K562 (cell line): ENCODE data around the gene LPIN1. TPM values are rescaled to one million over a fixed set of nuclear protein-coding genes. Genes with fewer than 3 reads are reported as not detected.

Experiments used
- CBX1 ChIP-seq: sonication (generic); IDR thresholded peaks from 2 replicates; pipeline ENCODE4 v1.6.1; 2016; ENCODE audit warnings: antibody characterized with exemption, low read depth, mild to moderate bottlenecking
- E2F1 ChIP-seq: sonication (generic); formaldehyde crosslinking; IDR thresholded peaks from 2 replicates; pipeline ENCODE4 v1.8.1; 2023; ENCODE audit warnings: mild to moderate bottlenecking, missing genetic modification reagents, moderate library complexity
- ETV6 ChIP-seq, 3 experiments: fragments of 150-350 bp in 1 of 3; sonication (generic) in 1 of 3; formaldehyde crosslinking in 1 of 3; IDR thresholded peaks; 2 replicates each; pipeline versions ENCODE4 v1.6.1 to v1.8.0; 2014 to 2022; ENCODE audit warnings: borderline replicate concordance in 2 of 3, low read depth in 2 of 3, antibody characterized with exemption in 1 of 3, low read length in 1 of 3, mild to moderate bottlenecking in 1 of 3, missing genetic modification reagents in 1 of 3
- EWSR1 ChIP-seq: fragments of 450-650 bp; IDR thresholded peaks from 2 replicates; pipeline ENCODE4 v1.6.1; 2018; ENCODE audit warnings: borderline replicate concordance, mild to moderate bottlenecking, low read depth, moderate library complexity; ENCODE audit not compliant: partially characterized antibody
- FOXP4 ChIP-seq: sonication (generic); formaldehyde crosslinking; IDR thresholded peaks from 2 replicates; pipeline ENCODE4 v1.8.0; 2022; ENCODE audit warnings: mild to moderate bottlenecking, missing genetic modification reagents, borderline replicate concordance
- GABPB1 ChIP-seq: sonication (generic); formaldehyde crosslinking; IDR thresholded peaks from 2 replicates; pipeline ENCODE4 v1.8.0; 2022; ENCODE audit warnings: mild to moderate bottlenecking, missing genetic modification reagents
- HOMEZ ChIP-seq: fragments of 250-450 bp; sonication (Bioruptor Pico); IDR thresholded peaks from 2 replicates; pipeline ENCODE4 v1.4.0; 2020; ENCODE audit warnings: mild to moderate bottlenecking, moderate library complexity
- IRF9 ChIP-seq: fragments of 450-650 bp; IDR thresholded peaks from 2 replicates; pipeline ENCODE4 v1.6.1; 2016; ENCODE audit warnings: missing biosample characterization, missing genetic modification characterization
- KAT7 ChIP-seq: sonication (generic); formaldehyde crosslinking; IDR thresholded peaks from 2 replicates; pipeline ENCODE4 v1.8.0; 2022; ENCODE audit warnings: missing genetic modification reagents, mild to moderate bottlenecking, borderline replicate concordance
- MAX ChIP-seq: sonication (generic); formaldehyde crosslinking; IDR thresholded peaks from 2 replicates; pipeline ENCODE4 v1.9.0; 2022; ENCODE audit warnings: mild to moderate bottlenecking, missing genetic modification reagents
- MNT ChIP-seq, 2 experiments: fragments of 450-650 bp; conservative IDR thresholded peaks; 2 replicates each; pipeline ENCODE4 v1.6.1; 2017; ENCODE audit warnings: mild to moderate bottlenecking in 2 of 2, moderate library complexity in 2 of 2
- NFIX ChIP-seq: fragments of 250-450 bp; sonication (Bioruptor Pico); IDR thresholded peaks from 2 replicates; pipeline ENCODE4 v1.4.0; 2020; ENCODE audit warnings: low read depth, mild to moderate bottlenecking, moderate library complexity
- NR2C2 ChIP-seq, 2 experiments: fragments of 200-800 bp in 1 of 2; sonication (Bioruptor generic) in 1 of 2; sonication (generic) in 1 of 2; formaldehyde crosslinking in 1 of 2; IDR thresholded peaks; 2 replicates each; pipeline versions ENCODE4 v1.6.1 to v1.8.0; 2016 to 2022; ENCODE audit warnings: mild to moderate bottlenecking in 1 of 2, missing compliant biosample characterization in 1 of 2, missing genetic modification characterization in 1 of 2, missing genetic modification reagents in 1 of 2
- RB1 ChIP-seq: fragments of 450-650 bp; IDR thresholded peaks from 2 replicates; pipeline ENCODE4 v1.6.1; 2017; ENCODE audit warnings: low read depth, mild to moderate bottlenecking
- SMARCE1 ChIP-seq: fragments of 450-650 bp; IDR thresholded peaks from 2 replicates; pipeline ENCODE4 v1.7.1; 2016; ENCODE audit warnings: mild to moderate bottlenecking
- ZFX ChIP-seq: sonication (generic); formaldehyde crosslinking; IDR thresholded peaks from 2 replicates; pipeline ENCODE4 v1.8.0; 2022; ENCODE audit warnings: mild to moderate bottlenecking, missing genetic modification reagents, moderate library complexity
- polyA plus RNA-seq, 8 experiments: library from polyadenylated mRNA; depleted of rRNA in 4 of 8; stranded (reverse) in 5 of 8; unstranded in 3 of 8; fragments of >200 nt; fragmentation: Nextera tagmentation in 2 of 8; fragmentation: Illumina TruSeq in 1 of 8; extraction: Ambion mirVana in 2 of 8; extraction: Trizol in 1 of 8; gene quantifications; 2 replicates each; pipeline versions ENCODE4 v1.2.1 to v1.2.3, GENCODE V29; 2011 to 2014; ENCODE audit warnings: inconsistent platforms in 1 of 8, missing spikeins in 1 of 8
- total RNA-seq, 7 experiments: library from RNA; depleted of rRNA in 6 of 7; stranded (reverse); fragments of >200 nt in 6 of 7; fragmentation: Illumina TruSeq in 2 of 7; extraction: Trizol in 2 of 7; gene quantifications; 2 replicates each; pipeline versions ENCODE4 v1.2.1 to v1.2.3, GENCODE V29; 2011 to 2021; ENCODE audit warnings: low replicate concordance in 1 of 7

The LPIN1 gene
- total and polyA plus RNA-seq, 9 of the 15 experiments (the other 6 are each of a cell fraction or from before 2014, with no cell fraction given): 9.2 to 84.0 (median 27.8) TPM

GRCh38 chr2:11746807-11747459, 501 bp downstream of the LPIN1 start (continued):
- TF ChIP-seq NFIX (no peak), RB1 (peak; percentile 11; the same call in 1 of the 2 replicates), MNT (conservative IDR thresholded peaks at IDR 0.05) (peak in 1 of 2 experiments; percentile 29; a peak in 1 of 4 replicates), EWSR1 (no peak), MAX (CRISPR knock-in tag) (peak; percentile 25; the same call in 1 of the 2 replicates), GABPB1 (CRISPR knock-in tag) (peak; percentile 13; the same call in 1 of the 2 replicates), CBX1 (0 out of 2 replicates have a peak, but pooled peaks have one; percentile 5), KAT7 (CRISPR knock-in tag) (peak; percentile 69; the same call in 1 of the 2 replicates), E2F1 (CRISPR knock-in tag) (0 out of 2 replicates have a peak, but pooled peaks have one; percentile 29), IRF9 (no peak), ETV6 (IDR thresholded peaks at IDR 0.05; ENCODE audit: borderline replicate concordance in 1 of 2, low read depth in 2 of 2, low read length in 1 of 2) (no peak), ETV6 (CRISPR knock-in tag; IDR thresholded peaks at IDR 0.05; ENCODE audit: borderline replicate concordance) (0 out of 2 replicates have a peak, but pooled peaks have one; percentile 26), NR2C2 (CRISPR knock-in tag; IDR thresholded peaks at IDR 0.05) (peak; percentile 40; the same call in 1 of the 2 replicates), NR2C2 (tag; IDR thresholded peaks at IDR 0.05) (no peak; the same call in 1 of the 2 replicates), FOXP4 (CRISPR knock-in tag) (peak; percentile 88), ZFX (peak; percentile 87), SMARCE1 (0 out of 2 replicates have a peak, but pooled peaks have one; percentile 14), HOMEZ (CRISPR knock-in tag) (no peak)
